ENCODE data around the gene LRPAP1. TPM values are rescaled to one million over a fixed set of nuclear protein-coding genes. Genes with fewer than 3 reads are reported as not detected.

LRPAP1 gene
- total RNA-seq, 1 donor from 2014 or later, result 12.6 TPM

GRCh38 chr4:3531318-3531878, 824 bp downstream of the LRPAP1 start:
- no peak for DNase-seq

- no peak for DNase-seq
These were observed 1.5 kb downstream of the LRPAP1 start for GRCh38 chr4:3530663-3531254.

- DNase-seq, result no peak
These were observed 2.2 kb downstream of the LRPAP1 start for GRCh38 chr4:3530051-3530450.

GRCh38 chr4:3529363-3529762, 2.9 kb downstream of the LRPAP1 start:
- DNase-seq, result no peak

GRCh38 chr4:3527914-3528876, 4.0 kb downstream of the LRPAP1 start:
- DNase-seq, result no peak

- DNase-seq, result no peak
These were observed 4.9 kb downstream of the LRPAP1 start for GRCh38 chr4:3527101-3527913.

GRCh38 chr4:3526456-3526855, 5.8 kb downstream of the LRPAP1 start:
- DNase-seq, result no peak

- no peak for DNase-seq
These were observed 6.4 kb downstream of the LRPAP1 start for GRCh38 chr4:3525532-3526430.

GRCh38 chr4:3524920-3525319, 7.3 kb downstream of the LRPAP1 start:
- DNase-seq, result no peak

GRCh38 chr4:3524349-3524748, 7.9 kb downstream of the LRPAP1 start:
- DNase-seq, result no peak

- DNase-seq, result no peak
These were observed 8.5 kb downstream of the LRPAP1 start for GRCh38 chr4:3523628-3524221.

- no peak for DNase-seq
These were observed 9.0 kb downstream of the LRPAP1 start for GRCh38 chr4:3523146-3523627.

- DNase-seq, result no peak
These were observed 9.6 kb downstream of the LRPAP1 start for GRCh38 chr4:3522651-3523050.

GRCh38 chr4:3522326-3522640, 9.9 kb downstream of the LRPAP1 start:
- no peak for DNase-seq

GRCh38 chr4:3521621-3522325, 10.4 kb downstream of the LRPAP1 start:
- DNase-seq, result no peak

GRCh38 chr4:3520796-3521600, 11.2 kb downstream of the LRPAP1 start:
- DNase-seq, result no peak

- no peak for DNase-seq
These were observed 11.9 kb downstream of the LRPAP1 start for GRCh38 chr4:3520276-3520675.

GRCh38 chr4:3519468-3520264, 12.6 kb downstream of the LRPAP1 start:
- no peak for DNase-seq

- DNase-seq, result no peak
These were observed 13.3 kb downstream of the LRPAP1 start for GRCh38 chr4:3518941-3519340.
